Heart left ventricle (tissue), 13 donors: Measurements from ENCODE around the gene ADGRG1.

Source experiments
- CTCF ChIP-seq, 12 donors: fragments of 200-600 bp; sonication (generic) in 4 of 12; IDR thresholded peaks; one replicate each; pipeline versions ENCODE4 v1.5.0 to v1.8.0; 2018 to 2022; ENCODE audit warnings: antibody characterized with exemption in 12 of 12, mild to moderate bottlenecking in 5 of 12
- POLR2A ChIP-seq, 2 donors: fragments of 450-650 bp; IDR thresholded peaks; one replicate each; pipeline ENCODE4 v1.6.1; 2017; ENCODE audit warnings: antibody characterized with exemption in 2 of 2, mild to moderate bottlenecking in 2 of 2, moderate library complexity in 2 of 2
- donor health status: ischemic (EF 13 %, LVEDD 7.1; RV severe dilation, severe dysfunction).
- donor health status: DM: no; HTN: yes; CAD: no.
- donor health status: DM: no; HTN: no; CAD: no.
- donor health status: ischemic (EF 25% LVEDD 6.9; RV normal size, moderate dysfunction).
- donor health status: ischemic (EF 25% LVEDD 5.7; RV mildly dilated, moderate dysfunction).
- donor health status: ischemic (EF 35%, LVEDD 5.7; RV mildly dilated, moderate dysfunction).
- donor health status: nonischemic (EF 11% LVEDD 7.7; RV severe dilation, severe dysfunction).
- donor health status: DM: yes; HTN: yes; CAD: no.
- donor health status: PGD.
- donor health status: ischemic (EF 29% LVEDD 5.4; RV normal size, mild dysfunction).
- donor health status: nonischemic (EF 23%, LVEDD 6.1; RV moderate dilation, normal function).

- TF ChIP-seq POLR2A (IDR thresholded peaks at IDR 0.05) (no peak), CTCF (IDR thresholded peaks at IDR 0.05) (no peak)
Measured at GRCh38 chr16:57670196-57670595, 41.8 kb downstream of the ADGRG1 start.
